ENCODE measurements around the gene GLRX5.

GRCh38 chr14:95514131-95515079, 20.4 kb upstream of the GLRX5 start:
- TF ChIP-seq, protein P1, sequence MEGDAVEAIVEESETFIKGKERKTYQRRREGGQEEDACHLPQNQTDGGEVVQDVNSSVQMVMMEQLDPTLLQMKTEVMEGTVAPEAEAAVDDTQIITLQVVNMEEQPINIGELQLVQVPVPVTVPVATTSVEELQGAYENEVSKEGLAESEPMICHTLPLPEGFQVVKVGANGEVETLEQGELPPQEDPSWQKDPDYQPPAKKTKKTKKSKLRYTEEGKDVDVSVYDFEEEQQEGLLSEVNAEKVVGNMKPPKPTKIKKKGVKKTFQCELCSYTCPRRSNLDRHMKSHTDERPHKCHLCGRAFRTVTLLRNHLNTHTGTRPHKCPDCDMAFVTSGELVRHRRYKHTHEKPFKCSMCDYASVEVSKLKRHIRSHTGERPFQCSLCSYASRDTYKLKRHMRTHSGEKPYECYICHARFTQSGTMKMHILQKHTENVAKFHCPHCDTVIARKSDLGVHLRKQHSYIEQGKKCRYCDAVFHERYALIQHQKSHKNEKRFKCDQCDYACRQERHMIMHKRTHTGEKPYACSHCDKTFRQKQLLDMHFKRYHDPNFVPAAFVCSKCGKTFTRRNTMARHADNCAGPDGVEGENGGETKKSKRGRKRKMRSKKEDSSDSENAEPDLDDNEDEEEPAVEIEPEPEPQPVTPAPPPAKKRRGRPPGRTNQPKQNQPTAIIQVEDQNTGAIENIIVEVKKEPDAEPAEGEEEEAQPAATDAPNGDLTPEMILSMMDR (IDR thresholded peaks at IDR 0.05): no peak
- no peak for TF ChIP-seq EP300 (IDR thresholded peaks at IDR 0.05)
